Glomerular endothelial cell (primary cell): Measurements from ENCODE around the gene UXS1. TPM values are rescaled to one million over a fixed set of nuclear protein-coding genes. Genes with fewer than 3 reads are reported as not detected.

ENCODE experiments used
- DNase-seq: peaks from one replicate; pipeline ENCODE4 v3.0.0-alpha.2; 2011; ENCODE audit warnings: low read depth, low spot score; ENCODE audit errors: extremely low read depth
- total RNA-seq: library from RNA; depleted of rRNA; stranded (reverse); fragments of >200 nt; gene quantifications from 2 replicates; pipeline ENCODE4 v1.2.3, GENCODE V29; 2015

Gene UXS1
- total RNA-seq, 1 donor from 2014 or later: 133 TPM

DNA sequence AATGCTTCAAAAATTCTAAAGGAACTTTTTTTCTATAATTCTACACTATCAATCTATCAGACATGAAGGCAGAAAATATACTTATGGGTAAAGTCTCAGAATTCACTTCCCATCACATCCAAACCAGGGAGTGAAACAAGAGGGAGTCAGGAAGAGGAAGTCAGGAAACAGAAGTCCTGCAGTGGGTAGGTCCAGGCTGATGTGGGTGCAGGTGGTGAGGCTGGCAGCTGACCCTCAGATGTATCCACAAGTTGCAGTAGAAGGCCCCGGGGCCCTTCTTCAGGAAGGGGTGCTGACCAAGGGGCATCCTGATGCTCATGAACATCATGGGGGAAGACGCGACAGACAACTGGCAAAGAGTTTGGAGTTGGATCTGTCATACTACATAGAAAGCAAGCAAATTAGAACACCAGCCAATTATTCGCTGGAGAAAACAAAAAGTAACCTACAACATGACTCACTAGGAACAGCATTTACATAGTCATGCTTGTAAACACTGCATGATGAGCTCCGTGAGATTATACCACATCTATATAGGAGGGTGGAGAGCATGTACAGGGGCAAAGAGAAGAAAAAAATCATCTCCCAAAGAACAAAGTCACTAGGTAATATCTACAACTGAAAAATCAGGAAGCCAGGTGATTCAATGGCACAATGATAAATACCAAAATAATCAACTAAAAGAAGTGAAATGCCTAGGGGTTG lies 4.2 kb downstream of the UXS1 start:
- DNase-seq: no peak

DNA sequence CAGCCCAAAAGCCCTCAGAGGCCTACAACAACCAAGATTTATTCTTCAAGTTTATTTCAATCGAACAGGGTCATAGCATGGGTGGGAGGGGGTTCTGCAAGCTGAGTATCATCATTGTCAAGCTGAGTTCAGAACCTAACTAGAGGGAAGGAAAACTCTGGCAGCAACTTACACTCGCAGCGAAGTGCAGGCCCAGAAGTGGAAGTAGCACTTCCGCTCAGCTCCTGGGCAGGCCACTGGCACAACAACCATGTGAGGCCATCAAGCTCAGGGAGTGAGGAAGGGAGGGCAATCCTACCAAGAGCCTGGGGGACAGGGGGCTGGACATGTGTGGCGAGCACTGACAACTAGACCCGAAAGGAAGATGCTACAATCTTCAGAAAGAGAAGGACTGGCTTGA lies 4.8 kb downstream of the UXS1 start:
- DNase-seq: no peak

DNA sequence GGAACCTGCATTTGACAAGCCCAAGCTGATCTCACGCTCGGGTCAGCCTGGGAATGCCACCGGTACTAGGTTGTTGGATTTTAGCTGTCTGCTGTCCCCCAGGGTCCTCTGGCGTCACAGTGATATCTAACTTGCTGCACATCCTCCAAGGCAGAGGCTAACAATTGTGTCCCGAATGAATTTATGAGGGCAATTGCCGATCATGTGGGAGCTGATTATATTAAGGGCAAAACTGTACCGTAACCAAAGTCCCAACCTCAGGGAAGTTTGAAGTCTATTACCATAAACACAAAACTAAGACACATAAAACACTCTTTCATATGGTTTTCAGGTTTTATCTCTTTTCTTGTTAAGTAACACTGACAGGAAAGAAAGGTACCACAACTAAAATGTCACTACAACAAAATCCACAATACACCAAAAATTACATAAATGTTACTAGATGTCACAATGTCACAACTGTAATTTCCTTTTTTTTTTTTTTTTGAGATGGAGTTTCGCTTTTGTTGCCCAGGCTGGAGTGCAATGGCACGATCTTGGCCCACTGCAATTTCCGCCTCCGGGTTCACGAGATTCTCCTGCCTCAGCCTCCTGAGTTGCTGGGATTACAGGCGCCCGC lies 6.7 kb downstream of the UXS1 start:
- no peak for DNase-seq

DNA sequence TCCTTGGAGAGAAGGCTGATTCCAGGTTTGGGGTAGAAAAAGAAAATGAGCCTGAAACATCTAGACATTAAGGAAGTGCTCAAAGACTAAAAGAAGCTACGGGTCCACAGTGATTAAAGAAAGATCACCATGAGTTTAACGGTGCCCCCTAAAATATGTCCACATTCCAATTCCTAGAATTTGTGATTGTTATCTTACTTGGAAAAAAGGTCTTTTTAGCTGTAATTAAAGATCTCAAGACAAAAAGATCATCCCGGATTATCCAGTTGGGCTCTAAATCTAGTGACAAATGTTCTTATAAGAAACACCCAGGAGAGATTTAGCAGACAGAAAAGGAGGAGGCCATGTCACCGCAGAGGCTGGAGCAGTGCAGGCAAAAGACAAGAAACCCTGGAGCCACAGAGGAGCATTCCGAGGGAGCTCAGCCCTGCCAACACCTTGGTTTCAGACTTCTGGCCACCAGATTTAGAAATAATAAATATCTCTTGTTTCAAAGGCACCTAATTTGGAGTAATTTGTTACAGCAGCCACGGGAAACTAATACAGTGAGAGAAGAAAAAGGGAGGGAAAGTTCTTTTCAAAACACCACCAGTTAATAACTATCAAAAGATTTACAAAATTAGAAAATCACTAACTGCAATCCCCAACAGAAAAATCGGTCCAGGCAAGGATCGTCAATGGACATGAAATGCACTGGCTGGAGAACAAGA lies 8.5 kb downstream of the UXS1 start:
- DNase-seq: no peak

DNA sequence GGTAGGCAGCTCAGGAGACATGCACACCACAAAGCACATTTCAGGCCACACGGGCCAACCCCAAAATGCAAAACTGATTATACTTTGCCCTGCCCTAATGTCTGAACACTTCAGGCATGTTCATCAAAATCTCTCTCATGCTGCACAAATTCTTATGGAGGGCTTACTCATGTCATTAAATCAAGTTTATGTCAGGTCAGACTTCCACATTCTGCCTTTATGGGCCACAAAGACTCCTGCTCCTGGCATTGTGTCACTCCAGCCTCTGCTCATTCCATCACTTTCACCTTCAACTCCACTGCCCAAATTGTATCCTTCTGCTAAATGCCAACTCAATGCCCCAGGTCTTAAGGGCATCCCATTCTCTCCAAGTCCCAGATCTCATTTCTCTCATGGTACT lies 9.2 kb downstream of the UXS1 start:
- no peak for DNase-seq

DNA sequence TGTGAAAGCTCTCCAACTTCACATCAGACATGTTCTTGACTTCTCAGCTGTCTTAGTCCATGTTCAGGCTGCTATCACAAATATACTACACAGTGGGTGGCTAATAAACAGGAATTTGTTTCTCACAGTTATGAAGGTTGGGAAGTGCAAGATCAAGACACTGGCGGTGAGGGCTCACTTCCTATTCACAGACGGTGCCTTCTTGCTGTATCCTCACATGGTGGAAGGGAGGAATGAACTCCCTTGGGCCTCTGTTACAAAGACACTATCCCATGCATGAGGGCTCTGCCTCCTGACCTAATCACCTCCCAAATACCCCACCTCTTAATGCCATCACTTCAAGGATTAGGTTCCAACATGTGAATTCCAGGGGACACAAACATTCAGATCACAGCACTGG lies 9.7 kb downstream of the UXS1 start:
- no peak for DNase-seq

DNA sequence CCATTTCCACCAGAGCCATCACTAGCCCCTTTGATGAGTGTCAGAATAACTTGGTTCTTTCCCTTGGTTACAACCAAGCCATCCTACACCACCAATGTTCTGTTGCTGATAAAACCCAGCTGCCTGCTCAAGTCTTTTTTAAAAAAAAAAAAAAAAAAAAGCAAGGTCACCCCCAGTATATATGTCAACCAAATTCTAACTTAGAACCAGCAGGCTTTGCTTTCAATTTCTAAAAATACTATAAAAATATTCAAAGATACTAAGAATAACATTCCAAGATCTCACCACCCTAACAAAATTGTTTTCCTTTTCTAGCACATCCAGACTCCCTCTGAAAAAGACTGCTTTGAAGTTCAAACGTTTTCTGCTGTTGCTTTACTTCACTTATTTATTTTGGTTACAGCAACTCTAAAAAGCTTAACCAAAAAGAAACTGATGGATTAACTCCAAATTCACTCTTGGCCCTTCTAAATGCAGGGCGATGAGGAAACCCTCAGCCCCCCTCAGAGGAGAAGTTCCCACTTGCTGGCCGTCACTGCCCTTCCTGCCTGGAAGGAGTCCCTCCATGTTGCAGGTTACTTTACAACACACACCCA lies 10.9 kb downstream of the UXS1 start:
- no peak for DNase-seq

DNA sequence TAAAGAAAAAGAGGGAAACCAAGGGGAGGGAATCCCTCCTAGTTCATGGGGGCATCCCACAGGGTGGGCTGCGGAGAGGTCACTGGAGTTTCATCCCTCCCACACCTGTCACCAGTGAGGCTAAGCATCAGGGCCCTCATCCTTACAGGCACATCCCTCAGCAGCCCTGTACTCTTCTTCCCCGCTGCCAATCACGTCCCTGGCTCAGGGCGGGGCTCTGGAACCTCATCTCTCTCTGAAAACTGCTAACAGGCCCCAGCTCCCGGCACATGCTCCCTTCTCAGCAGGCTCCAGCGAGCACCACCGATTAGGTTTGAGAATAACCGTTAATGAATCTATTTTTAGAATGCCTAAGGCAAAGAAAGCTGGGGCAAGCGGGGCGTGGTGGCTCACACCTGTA lies 13.0 kb downstream of the UXS1 start:
- no peak for DNase-seq

DNA sequence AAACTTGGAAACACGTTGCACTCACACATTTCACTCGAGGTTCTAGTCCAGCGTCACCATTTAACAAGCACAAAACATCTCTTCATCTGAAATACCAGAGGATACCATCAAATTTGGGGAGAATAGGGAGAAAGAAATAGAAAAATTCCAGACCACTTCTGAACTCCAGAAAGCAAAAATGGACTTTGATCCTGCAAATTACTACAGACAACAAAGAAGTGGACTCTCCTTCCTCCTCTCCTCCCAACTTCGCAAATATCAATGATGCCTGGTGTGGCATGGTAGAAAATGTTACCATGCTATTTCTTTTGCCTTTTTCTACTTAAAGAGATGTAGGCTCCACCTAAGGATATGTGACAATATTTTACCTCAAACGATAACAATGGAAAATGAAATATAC lies 13.5 kb downstream of the UXS1 start:
- no peak for DNase-seq

DNA sequence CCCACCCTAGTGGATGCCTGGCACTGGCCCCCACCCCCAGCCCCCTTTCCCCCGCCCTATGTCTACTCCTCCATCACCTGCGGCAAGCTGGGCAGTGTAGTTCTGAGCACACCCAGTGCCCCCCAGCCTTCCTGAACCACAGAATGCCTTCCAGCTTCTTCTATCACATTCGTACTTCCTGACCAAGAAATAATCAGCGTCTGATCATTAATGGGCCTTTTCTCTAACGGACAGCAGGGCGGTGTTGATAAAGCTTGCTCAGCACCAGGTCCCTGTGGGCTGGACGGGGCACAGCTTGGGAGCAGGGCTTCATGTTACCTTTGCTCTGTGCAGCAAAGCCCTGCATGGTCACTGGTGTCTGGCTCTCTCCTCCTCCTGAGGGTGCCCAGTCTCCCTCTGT lies 15.4 kb downstream of the UXS1 start:
- DNase-seq: no peak

DNA sequence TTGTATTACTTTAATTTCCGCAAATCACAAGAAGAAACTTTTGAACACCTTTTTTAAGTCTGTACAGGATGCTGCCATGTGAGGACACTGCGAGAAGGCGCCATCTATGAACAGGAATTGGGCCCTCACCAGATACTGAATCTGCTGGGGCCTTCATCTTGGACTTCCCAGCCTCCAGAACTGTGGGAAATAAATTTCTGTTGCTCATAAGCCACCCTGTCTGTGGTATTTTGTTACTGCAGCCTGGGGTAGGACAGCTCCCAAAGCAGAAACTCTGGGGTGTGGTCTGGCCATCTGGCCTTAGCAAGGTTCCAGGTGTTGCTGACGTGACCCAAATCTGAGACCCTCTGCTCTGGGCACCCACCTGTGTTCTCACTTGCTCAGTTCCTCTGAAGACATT lies 16.5 kb downstream of the UXS1 start:
- no peak for DNase-seq

DNA sequence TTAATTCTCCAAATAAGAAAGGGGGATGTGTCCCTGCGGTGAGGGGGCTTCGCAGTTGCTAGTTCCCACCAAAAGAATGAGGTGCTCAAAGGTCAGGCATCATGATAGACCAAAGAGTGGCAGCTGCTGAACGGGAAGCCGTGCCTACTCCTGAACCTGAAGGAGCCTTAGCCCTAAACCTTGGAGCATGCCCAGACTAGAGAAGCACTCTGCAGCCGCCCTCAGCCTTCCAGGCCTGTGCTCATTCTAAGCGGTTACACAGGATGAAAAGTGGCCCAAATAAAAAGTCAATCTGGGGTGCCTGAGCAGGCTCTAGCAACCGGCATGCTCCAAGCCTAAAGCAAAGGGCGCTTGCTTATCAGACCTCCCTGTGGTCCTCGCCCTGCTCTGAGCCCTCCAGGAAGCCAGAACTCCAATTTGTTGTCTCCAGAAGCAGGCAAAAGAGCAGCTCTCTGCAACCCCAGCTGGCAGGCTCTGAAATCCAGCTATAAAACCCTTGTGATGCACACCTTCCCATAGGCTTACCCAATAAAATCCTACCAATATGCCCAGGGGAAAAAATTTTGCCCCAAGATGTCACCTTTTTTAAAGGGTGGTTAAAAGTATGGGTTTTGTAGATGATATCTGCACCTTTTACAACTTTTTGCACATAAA lies 17.5 kb downstream of the UXS1 start:
- DNase-seq: no peak

DNA sequence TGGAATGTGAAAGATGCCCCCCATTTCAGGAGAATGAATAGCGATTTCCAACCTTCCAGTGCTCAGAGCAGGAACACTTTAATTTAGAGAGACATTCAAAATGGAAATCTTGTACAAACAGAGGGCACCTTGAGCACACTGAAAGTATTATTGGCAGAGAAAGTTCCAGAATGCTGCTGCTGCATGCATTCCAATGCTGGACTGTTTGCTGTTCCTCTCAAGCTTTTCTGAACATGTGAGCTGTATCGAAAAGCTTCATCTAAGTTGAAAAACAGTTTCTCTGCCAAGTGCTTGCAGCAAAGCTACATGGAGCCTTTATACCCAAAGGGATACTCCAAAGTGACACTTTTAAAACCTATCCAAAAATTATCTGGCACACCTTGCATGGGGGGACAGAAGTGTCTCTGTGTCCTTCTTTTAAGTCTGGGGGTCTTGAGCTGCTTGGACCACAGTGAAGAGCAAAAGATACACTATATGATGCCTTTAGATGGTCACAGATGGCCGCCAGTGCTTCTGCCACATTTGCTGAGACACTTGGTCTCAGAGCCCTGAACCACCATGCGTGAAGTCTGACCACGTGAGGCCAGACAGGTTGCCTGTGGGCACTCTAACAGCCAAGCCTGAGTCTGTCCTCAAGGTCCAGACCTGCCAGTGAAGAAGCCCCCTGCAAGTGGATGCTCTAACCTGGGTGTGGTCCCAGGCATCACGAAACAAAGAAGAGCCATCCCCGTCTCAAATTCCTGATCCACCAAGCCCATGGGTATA lies 18.8 kb downstream of the UXS1 start:
- DNase-seq: no peak

DNA sequence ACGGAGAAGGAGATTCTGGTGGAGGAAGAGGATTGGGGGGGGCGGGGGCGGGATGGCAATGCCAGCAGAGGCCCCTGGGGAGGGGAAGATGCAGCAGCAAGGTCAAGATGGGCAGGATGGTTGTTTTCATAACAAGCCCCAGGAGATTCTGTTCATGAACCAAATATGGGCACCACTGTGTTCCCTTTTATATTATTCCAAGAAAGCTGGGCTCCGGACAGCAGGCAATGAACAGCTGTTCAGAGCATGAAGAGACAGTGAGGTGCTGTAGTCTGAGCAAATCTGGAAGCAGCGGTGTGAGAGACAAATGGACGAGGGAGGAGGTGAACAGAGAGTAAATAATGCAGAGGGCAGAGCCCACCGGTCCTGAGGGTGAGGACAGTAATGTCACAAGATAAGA lies 20.0 kb downstream of the UXS1 start:
- DNase-seq: no peak

DNA sequence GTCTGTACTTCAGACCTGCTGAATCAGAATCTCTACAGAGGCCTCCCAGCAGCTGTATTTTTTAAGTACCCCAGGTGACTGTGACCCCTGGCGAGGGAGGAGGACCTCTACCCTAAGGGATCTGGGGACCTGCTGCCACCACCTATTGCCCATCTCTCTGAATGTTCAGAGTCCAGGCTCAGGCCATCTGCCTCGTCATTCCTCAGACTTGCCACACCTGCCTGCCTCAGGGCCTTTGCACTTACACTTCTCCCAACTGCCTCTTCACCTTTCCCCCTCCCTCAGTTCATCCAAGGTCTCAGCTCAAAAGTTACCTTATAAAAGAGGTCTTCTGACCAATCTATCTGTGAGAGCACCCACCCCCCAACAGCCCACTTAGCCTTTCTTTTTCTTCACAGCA lies 21.5 kb downstream of the UXS1 start:
- DNase-seq: no peak

DNA sequence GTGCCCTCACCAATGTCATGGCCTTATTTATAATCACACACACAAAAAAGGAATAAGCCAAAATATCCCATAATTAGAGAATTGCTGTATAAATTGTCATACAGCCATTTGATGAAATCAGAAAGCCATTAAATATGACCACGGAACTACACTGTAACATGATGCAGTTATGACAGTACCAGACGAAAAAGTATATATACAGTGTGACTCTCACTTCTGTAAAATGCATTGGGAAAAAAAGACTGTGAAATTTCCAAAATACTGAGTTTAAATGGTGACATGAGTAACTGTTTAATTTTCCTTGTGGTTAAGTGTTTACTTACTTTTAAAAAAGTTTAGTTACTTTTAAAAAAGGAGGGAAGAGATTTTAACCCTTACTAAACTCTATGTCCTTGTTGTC lies 25.4 kb downstream of the UXS1 start:
- no peak for DNase-seq

DNA sequence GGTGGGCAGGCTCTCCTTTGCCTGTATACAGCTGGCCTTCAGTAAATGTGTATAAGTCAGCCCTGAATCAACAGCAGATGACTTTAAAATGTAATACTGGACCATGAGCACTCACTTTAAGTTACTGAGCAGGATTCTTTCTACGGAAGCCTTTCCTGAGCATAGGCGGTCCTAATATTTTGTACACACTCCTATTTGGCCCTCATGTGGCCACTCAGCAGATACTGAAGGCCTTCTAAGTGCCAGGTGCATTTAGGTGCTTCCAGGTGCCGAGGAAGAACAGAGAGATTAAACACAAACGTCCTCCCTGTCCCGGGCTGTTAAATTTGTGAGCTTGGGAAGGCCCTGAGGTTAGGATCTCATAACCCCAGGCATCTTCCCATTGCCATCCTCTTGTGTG lies 27.0 kb downstream of the UXS1 start:
- DNase-seq: no peak

DNA sequence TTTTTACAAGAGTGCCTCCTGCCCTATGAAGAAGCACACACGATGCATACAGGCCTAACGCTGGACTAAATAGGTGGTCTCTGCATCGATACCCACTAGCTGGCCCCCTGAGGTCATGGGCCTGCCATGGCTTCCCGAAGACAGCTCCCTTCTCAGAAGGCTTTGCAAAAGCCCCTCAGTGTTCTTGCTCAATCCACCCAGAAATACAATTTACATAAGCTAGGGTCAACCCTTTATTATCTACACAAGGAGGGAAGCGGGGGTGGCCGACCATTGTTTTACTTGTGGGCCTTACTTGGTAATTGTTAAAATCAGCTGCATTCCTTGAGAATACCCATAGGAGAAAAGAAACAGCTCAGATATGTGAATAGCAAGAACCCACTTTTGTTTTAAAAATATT lies 28.5 kb downstream of the UXS1 start:
- no peak for DNase-seq

DNA sequence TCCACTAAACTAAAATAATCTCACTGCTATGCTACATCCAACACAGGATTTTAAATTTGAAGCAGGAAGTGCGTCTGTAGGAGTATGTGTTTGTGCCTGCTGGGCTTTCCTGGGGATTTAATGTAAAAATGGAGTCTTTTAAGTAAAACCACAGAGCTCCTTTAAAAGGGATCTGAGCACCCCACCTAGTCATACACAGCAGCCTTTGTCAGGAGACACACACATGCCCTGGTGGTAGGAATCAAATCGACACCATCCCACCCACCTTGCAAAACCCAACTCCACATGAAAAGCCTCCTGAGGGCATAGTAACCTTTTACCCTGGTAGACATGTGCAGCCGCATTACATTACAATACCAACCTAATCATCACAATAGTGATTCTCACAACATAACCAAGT lies 29.1 kb downstream of the UXS1 start:
- no peak for DNase-seq

DNA sequence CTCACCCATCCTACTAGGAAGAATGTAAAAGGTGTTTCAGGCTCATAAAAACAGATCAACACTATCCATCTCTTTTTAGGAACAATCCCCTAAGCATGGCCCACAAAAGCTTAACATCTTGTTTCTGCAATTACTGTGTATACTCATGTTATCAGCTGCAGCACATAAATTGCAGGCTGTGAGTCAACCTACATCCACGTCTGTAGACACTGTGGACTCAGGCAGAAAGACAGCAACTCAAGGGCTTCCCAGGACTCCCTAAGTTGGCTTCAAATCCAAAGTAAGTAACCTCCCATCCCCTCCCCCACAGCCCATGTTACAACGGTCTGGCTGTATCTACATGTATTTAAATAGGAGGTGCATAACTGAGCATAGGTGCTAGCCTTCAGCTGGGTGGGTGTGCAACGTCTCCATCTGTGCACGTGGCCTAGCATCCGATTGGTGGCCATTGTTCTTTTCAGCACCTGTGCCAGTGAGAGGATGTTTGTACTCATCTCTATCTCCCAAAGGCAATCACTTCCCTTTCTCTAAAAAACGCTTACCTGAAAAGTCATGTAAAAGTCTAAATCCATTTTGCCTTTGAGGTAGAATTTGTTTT lies 30.1 kb downstream of the UXS1 start:
- DNase-seq: no peak
